ENCODE data around the gene KNDC1. TPM values are rescaled to one million over a fixed set of nuclear protein-coding genes. Genes with fewer than 3 reads are reported as not detected.

The KNDC1 gene
- total RNA-seq, 2 experiments from 2014 or later: 0.17 to 0.25 TPM

GRCh38 chr10:133186416-133187090, 26.5 kb downstream of the KNDC1 start:
- POLR2A ChIA-PET: no interaction called here
- CTCF ChIA-PET: no interaction called here

- CTCF ChIA-PET: no interaction called here
- POLR2A ChIA-PET: no interaction called here
These were observed 27.3 kb downstream of the KNDC1 start for GRCh38 chr10:133187091-133187905.

- POLR2A ChIA-PET: no interaction called here
- CTCF ChIA-PET: no interaction called here
These were observed 28.1 kb downstream of the KNDC1 start for GRCh38 chr10:133187906-133188681.

GRCh38 chr10:133189256-133189655, 29.2 kb downstream of the KNDC1 start:
- ChIA-PET CTCF (no interaction called here), POLR2A (no interaction called here)

- POLR2A ChIA-PET: no interaction called here
- CTCF ChIA-PET: no interaction called here
These were observed 29.7 kb downstream of the KNDC1 start for GRCh38 chr10:133189726-133190125.

- CTCF ChIA-PET: no interaction called here
- POLR2A ChIA-PET: no interaction called here
These were observed 30.2 kb downstream of the KNDC1 start for GRCh38 chr10:133190225-133190624.

- POLR2A ChIA-PET: no interaction called here
- CTCF ChIA-PET: no interaction called here
These were observed 31.6 kb downstream of the KNDC1 start for GRCh38 chr10:133191651-133192050.

GRCh38 chr10:133194151-133194550, 34.1 kb downstream of the KNDC1 start:
- POLR2A ChIA-PET: no interaction called here
- CTCF ChIA-PET: no interaction called here

GRCh38 chr10:133195096-133195495, 35.1 kb downstream of the KNDC1 start:
- ChIA-PET POLR2A (no interaction called here), CTCF (no interaction called here)

GRCh38 chr10:133195611-133196010, 35.6 kb downstream of the KNDC1 start:
- ChIA-PET POLR2A (no interaction called here), CTCF (no interaction called here)

GRCh38 chr10:133196221-133196915, 36.3 kb downstream of the KNDC1 start:
- ChIA-PET POLR2A (no interaction called here), CTCF (no interaction called here)

GRCh38 chr10:133196936-133197758, 37.1 kb downstream of the KNDC1 start:
- ChIA-PET POLR2A (no interaction called here), CTCF (no interaction called here)

- CTCF ChIA-PET: no interaction called here
- POLR2A ChIA-PET: no interaction called here
These were observed 37.8 kb downstream of the KNDC1 start for GRCh38 chr10:133197786-133198185.

GRCh38 chr10:133198206-133198605, 38.2 kb downstream of the KNDC1 start:
- ChIA-PET CTCF (no interaction called here), POLR2A (no interaction called here)

GRCh38 chr10:133198621-133199487, 38.8 kb downstream of the KNDC1 start:
- ChIA-PET CTCF (no interaction called here), POLR2A (no interaction called here)

GRCh38 chr10:133199488-133199885, 39.5 kb downstream of the KNDC1 start:
- ChIA-PET POLR2A (no interaction called here), CTCF (no interaction called here)

GRCh38 chr10:133199992-133200611, 40.1 kb downstream of the KNDC1 start:
- ChIA-PET POLR2A (no interaction called here), CTCF (no interaction called here)

GRCh38 chr10:133200621-133201031, 40.6 kb downstream of the KNDC1 start:
- ChIA-PET POLR2A (no interaction called here), CTCF (no interaction called here)

All from activated CD8-positive, alpha-beta memory T cell treated with anti-CD3 and anti-CD28 coated beads for 36 hours (primary cell).